ENCODE data around the gene AVPR2.

The AVPR2 gene

GRCh38 chrX:153953892-153954557 is 49.6 kb downstream of the AVPR2 start:
- Histone ChIP-seq H3K27me3 (ENCODE audit: control insufficient read depth, insufficient read depth, low read length) (no peaks in the 10 kb centered on the region), H3K27ac (ENCODE audit: low read depth, low read length) (peak overlapping the region; percentile 35; the same call in 1 of the 2 replicates), H3K4me3 (ENCODE audit: low read depth, low read length) (no peak overlapping the region), H3K4me1 (ENCODE audit: control insufficient read depth, insufficient read depth, low read length) (peaks cover 14% of the 10 kb centered on the region; the same call in 1 of the 2 replicates), H3K9me3 (ENCODE audit: control insufficient read depth, insufficient read depth, low read depth, low read length) (no peaks in the 10 kb centered on the region; the same call in 1 of the 2 replicates), H3K9ac (ENCODE audit: low read length) (no peak overlapping the region), H3K36me3 (ENCODE audit: control insufficient read depth, insufficient read depth, low read length) (peaks cover 99% of the 10 kb centered on the region)

- no peak overlapping the region for H3K4me3 ChIP-seq (ENCODE audit: low read depth, low read length)
- peaks cover 99% of the 10 kb centered on the region for H3K36me3 ChIP-seq (ENCODE audit: control insufficient read depth, insufficient read depth, low read length)
- H3K27ac ChIP-seq (ENCODE audit: low read depth, low read length), result no peak overlapping the region
- no peaks in the 10 kb centered on the region; the same call in 1 of the 2 replicates for H3K9me3 ChIP-seq (ENCODE audit: control insufficient read depth, insufficient read depth, low read depth, low read length)
- H3K27me3 ChIP-seq (ENCODE audit: control insufficient read depth, insufficient read depth, low read length), result no peaks in the 10 kb centered on the region
- no peak overlapping the region for H3K9ac ChIP-seq (ENCODE audit: low read length)
- H3K4me1 ChIP-seq (ENCODE audit: control insufficient read depth, insufficient read depth, low read length), result peaks cover 9% of the 10 kb centered on the region; the same call in 1 of the 2 replicates
Observed at GRCh38 chrX:153954558-153955227, 50.2 kb downstream of the AVPR2 start.

DNA sequence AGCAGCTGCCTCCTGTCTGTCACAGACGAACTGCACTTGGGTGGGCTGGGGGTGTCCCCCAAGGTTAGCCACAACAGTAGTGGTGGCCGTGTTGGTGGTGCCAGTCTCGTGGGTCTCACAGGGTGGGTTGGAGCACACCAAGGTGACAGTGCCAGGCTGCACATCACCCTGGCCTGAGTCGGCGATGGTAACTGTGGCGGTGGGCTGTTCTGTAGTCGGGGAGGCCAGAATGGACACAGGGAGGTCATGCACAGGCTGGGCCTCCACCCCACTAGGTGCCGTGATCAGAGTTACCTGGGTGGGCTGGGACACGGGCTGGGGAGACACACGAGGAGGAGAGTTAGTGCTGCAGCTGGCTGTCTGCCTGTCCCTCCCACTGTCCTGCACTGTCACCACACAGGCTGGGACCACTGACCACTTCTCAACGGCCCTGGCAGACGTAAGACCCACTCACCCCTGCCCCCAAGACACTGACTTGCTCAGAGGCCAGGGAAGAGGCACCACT is 50.8 kb downstream of the AVPR2 start:
- H3K36me3 ChIP-seq (ENCODE audit: control insufficient read depth, insufficient read depth, low read length), result peaks cover 99% of the 10 kb centered on the region
- H3K27ac ChIP-seq (ENCODE audit: low read depth, low read length), result no peak overlapping the region

GRCh38 chrX:153956044-153956907 is 51.8 kb downstream of the AVPR2 start:
- no peaks in the 10 kb centered on the region; the same call in 1 of the 2 replicates for H3K9me3 ChIP-seq (ENCODE audit: control insufficient read depth, insufficient read depth, low read depth, low read length)
- H3K27ac ChIP-seq (ENCODE audit: low read depth, low read length), result no peak overlapping the region
- H3K9ac ChIP-seq (ENCODE audit: low read length), result no peak overlapping the region
- peaks cover 7% of the 10 kb centered on the region; the same call in 1 of the 2 replicates for H3K4me1 ChIP-seq (ENCODE audit: control insufficient read depth, insufficient read depth, low read length)
- H3K27me3 ChIP-seq (ENCODE audit: control insufficient read depth, insufficient read depth, low read length), result no peaks in the 10 kb centered on the region
- H3K4me3 ChIP-seq (ENCODE audit: low read depth, low read length), result no peak overlapping the region
- H3K36me3 ChIP-seq (ENCODE audit: control insufficient read depth, insufficient read depth, low read length), result peaks cover 99% of the 10 kb centered on the region

More for the DNA sequence above, 50.8 kb downstream of the AVPR2 start:
- Histone ChIP-seq H3K9ac (ENCODE audit: low read length) (no peak overlapping the region), H3K4me3 (ENCODE audit: low read depth, low read length) (no peak overlapping the region), H3K4me1 (ENCODE audit: control insufficient read depth, insufficient read depth, low read length) (peaks cover 7% of the 10 kb centered on the region; the same call in 1 of the 2 replicates), H3K27me3 (ENCODE audit: control insufficient read depth, insufficient read depth, low read length) (no peaks in the 10 kb centered on the region), H3K9me3 (ENCODE audit: control insufficient read depth, insufficient read depth, low read depth, low read length) (no peaks in the 10 kb centered on the region; the same call in 1 of the 2 replicates)
